A549 (cell line): Measurements from ENCODE around the gene DZANK1. TPM values are rescaled to one million over a fixed set of nuclear protein-coding genes. Genes with fewer than 3 reads are reported as not detected.

ENCODE experiments used
- ATAC-seq, 2 experiments: fragments of 200-7000 bp in 1 of 2; fragments of >200 bp in 1 of 2; cut with Nextera tagmentation in 1 of 2; cut with Tn5 transposase in 1 of 2; 3 replicates each; pipeline versions ENCODE4 v1.8.0 to v1.9.1; 2018 to 2020; ENCODE audit warnings: mild to moderate bottlenecking in 1 of 2, moderate library complexity in 1 of 2
- CTCF ChIA-PET: fragments of 300-600 bp; sonication (Branson Sonifier 250); formaldehyde crosslinking; extraction: SDS; loops from one replicate; lab custom pipeline; 2021; ENCODE audit warnings: antibody characterized with exemption, inconsistent platforms; lab: Yijun Ruan, JAX
- POLR2A ChIA-PET: fragments of 350-600 bp; formaldehyde crosslinking; extraction: SDS; loops from one replicate; lab custom pipeline; 2021; ENCODE audit warnings: antibody characterized with exemption, inconsistent platforms; lab: Yijun Ruan, JAX
- DNase-seq, 2 experiments: peaks; one replicate each; pipeline versions ENCODE4 v3.0.0 to v3.0.0-alpha.2; 2011 to 2016; ENCODE audit warnings: low read depth in 1 of 2, low spot score in 1 of 2
- FAIRE-seq: peaks from 2 replicates; lab custom pipeline; 2011; peaks lifted over from hg19 to GRCh38; lab: Jason Lieb, UNC
- H3K27ac ChIP-seq, 2 experiments: fragments of >200 bp; sonication (Bioruptor Twin); formaldehyde crosslinking; 3 replicates each; pipeline ENCODE4 v1.5.1; 2016 to 2017
- H3K4me1 ChIP-seq: fragments of >200 bp; sonication (Bioruptor Twin); formaldehyde crosslinking; 3 replicates; pipeline ENCODE4 v1.6.1; 2016
- H3K4me2 ChIP-seq: fragments of >200 bp; sonication (Bioruptor Twin); formaldehyde crosslinking; 3 replicates; pipeline ENCODE4 v1.6.1; 2016
- H3K4me3 ChIP-seq: fragments of >200 bp; sonication (Bioruptor Twin); formaldehyde crosslinking; 3 replicates; pipeline ENCODE4 v1.5.1; 2016
- H3K9me3 ChIP-seq: fragments of >200 bp; sonication (Bioruptor Twin); formaldehyde crosslinking; 3 replicates; pipeline ENCODE4 v1.6.1; 2016
- CBX8 ChIP-seq: fragments of 200-600 bp; sonication (generic); IDR thresholded peaks from 2 replicates; pipeline ENCODE4 v1.6.1; 2016
- CEBPB ChIP-seq, 2 experiments: fragments of >200 bp in 1 of 2; sonication (Bioruptor Twin) in 1 of 2; formaldehyde crosslinking in 1 of 2; IDR thresholded peaks; 2 replicates each; pipeline ENCODE4 v1.6.1; 2012 to 2016
- CHD2 ChIP-seq: fragments of 150-350 bp; IDR thresholded peaks from 2 replicates; pipeline ENCODE4 v1.6.1; 2014; ENCODE audit warnings: low read length; ENCODE audit not compliant: partially characterized antibody
- CTCF ChIP-seq: fragments of >200 bp; sonication (Bioruptor Twin); formaldehyde crosslinking; IDR thresholded peaks from 3 replicates; pipeline ENCODE4 v1.5.1; 2016
- E2F6 ChIP-seq: IDR thresholded peaks from 2 replicates; pipeline ENCODE4 v1.6.1; 2012; ENCODE audit warnings: low read depth, borderline replicate concordance
- EHMT2 ChIP-seq: fragments of 200-600 bp; sonication (generic); IDR thresholded peaks from 2 replicates; pipeline ENCODE4 v1.6.1; 2016; ENCODE audit warnings: antibody characterized with exemption, low read depth, mild to moderate bottlenecking, moderate library complexity
- ELK1 ChIP-seq: fragments of 150-350 bp; IDR thresholded peaks from 2 replicates; pipeline ENCODE4 v1.6.1; 2014; ENCODE audit warnings: low read depth, mild to moderate bottlenecking, low read length
- EP300 ChIP-seq, 2 experiments: fragments of >200 bp; sonication (Bioruptor Twin); formaldehyde crosslinking; IDR thresholded peaks; 2 replicates in 1 of 2; 3 replicates in 1 of 2; pipeline ENCODE4 v1.6.1; 2016 to 2017
- FOSL2 ChIP-seq, 2 experiments: fragments of 450-650 bp in 1 of 2; fragments of >200 bp in 1 of 2; sonication (Bioruptor Twin) in 1 of 2; formaldehyde crosslinking; IDR thresholded peaks; 2 replicates each; pipeline versions ENCODE4 v1.5.0 to v1.6.1; 2016 to 2020; ENCODE audit warnings: mild to moderate bottlenecking in 1 of 2, moderate library complexity in 1 of 2
- FOXS1 ChIP-seq: fragments of 250-450 bp; sonication (Bioruptor Pico); IDR thresholded peaks from 2 replicates; pipeline ENCODE4 v1.5.0; 2020; ENCODE audit warnings: mild to moderate bottlenecking, moderate library complexity
- GATA3 ChIP-seq: IDR thresholded peaks from 2 replicates; pipeline ENCODE4 v1.6.1; 2012; ENCODE audit warnings: borderline replicate concordance
- HDAC2 ChIP-seq: fragments of 200-600 bp; sonication (generic); IDR thresholded peaks from 2 replicates; pipeline ENCODE4 v1.6.1; 2016
- HEYL ChIP-seq: fragments of 250-450 bp; sonication (Bioruptor Pico); IDR thresholded peaks from 2 replicates; pipeline ENCODE4 v1.8.0; 2021; ENCODE audit warnings: mild to moderate bottlenecking, moderate library complexity
- HOXB13 ChIP-seq: fragments of 250-450 bp; sonication (Bioruptor Pico); IDR thresholded peaks from 2 replicates; pipeline ENCODE4 v1.5.0; 2020; ENCODE audit warnings: low read depth, mild to moderate bottlenecking, moderate library complexity
- JUN ChIP-seq, 2 experiments: fragments of >200 bp; sonication (Bioruptor Twin); formaldehyde crosslinking; IDR thresholded peaks; 2 replicates in 1 of 2; 3 replicates in 1 of 2; pipeline ENCODE4 v1.6.1; 2016 to 2017
- KDM5A ChIP-seq: fragments of 200-600 bp; sonication (generic); IDR thresholded peaks from 2 replicates; pipeline ENCODE4 v1.6.1; 2016; ENCODE audit warnings: antibody characterized with exemption, mild to moderate bottlenecking
- MAFK ChIP-seq: fragments of 450-650 bp; IDR thresholded peaks from 2 replicates; pipeline ENCODE4 v1.6.1; 2014; ENCODE audit not compliant: partially characterized antibody
- MAZ ChIP-seq: fragments of 150-350 bp; IDR thresholded peaks from 2 replicates; pipeline ENCODE4 v1.6.1; 2014; ENCODE audit warnings: antibody characterized with exemption, low read depth, low read length, borderline replicate concordance
- NPAS2 ChIP-seq: fragments of 250-450 bp; sonication (Bioruptor Pico); IDR thresholded peaks from 2 replicates; pipeline ENCODE4 v1.8.0; 2022; ENCODE audit warnings: mild to moderate bottlenecking, moderate library complexity, borderline replicate concordance
- PHF8 ChIP-seq: fragments of 200-600 bp; sonication (generic); IDR thresholded peaks from 2 replicates; pipeline ENCODE4 v1.6.1; 2016; ENCODE audit warnings: low read depth, mild to moderate bottlenecking, antibody characterized with exemption, moderate library complexity, borderline replicate concordance
- POLR2A ChIP-seq: IDR thresholded peaks from 2 replicates; pipeline ENCODE4 v1.6.1; 2012; ENCODE audit warnings: mild to moderate bottlenecking, low read length
- RAD21 ChIP-seq, 2 experiments: fragments of >200 bp in 1 of 2; sonication (Bioruptor Twin) in 1 of 2; formaldehyde crosslinking in 1 of 2; IDR thresholded peaks in 1 of 2; conservative IDR thresholded peaks in 1 of 2; 2 replicates in 1 of 2; 3 replicates in 1 of 2; pipeline ENCODE4 v1.6.1; 2012 to 2018; ENCODE audit warnings: inconsistent platforms in 1 of 2
- RFX5 ChIP-seq: fragments of 450-650 bp; IDR thresholded peaks from 2 replicates; pipeline ENCODE4 v1.7.1; 2014; ENCODE audit warnings: antibody characterized with exemption, mild to moderate bottlenecking, moderate library complexity
- SMC3 ChIP-seq: fragments of >200 bp; sonication (Bioruptor Twin); formaldehyde crosslinking; IDR thresholded peaks from 3 replicates; pipeline ENCODE4 v1.6.1; 2018; ENCODE audit warnings: inconsistent platforms
- ZC3H11A ChIP-seq: fragments of 450-650 bp; IDR thresholded peaks from 2 replicates; pipeline ENCODE4 v1.6.1; 2014; ENCODE audit warnings: antibody characterized with exemption, mild to moderate bottlenecking
- ZNF302 ChIP-seq: fragments of 250-450 bp; sonication (Bioruptor Pico); IDR thresholded peaks from 2 replicates; pipeline ENCODE4 v1.9.0; 2021; ENCODE audit warnings: inconsistent platforms, mild to moderate bottlenecking, moderate library complexity
- ZSCAN20 ChIP-seq: fragments of 250-450 bp; sonication (Bioruptor Pico); IDR thresholded peaks from 2 replicates; pipeline ENCODE4 v1.8.0; 2022; ENCODE audit warnings: mild to moderate bottlenecking, moderate library complexity
- WGBS: methylation state at CpG from one replicate; pipeline ENCODE4 v1.1.6; 2017; ENCODE audit errors: missing lambda C conversion rate; 5-methylcytosine and 5-hydroxymethylcytosine counted together
- polyA plus RNA-seq, 4 experiments: library from polyadenylated mRNA; depleted of rRNA in 3 of 4; stranded (reverse); fragments of >200 nt; fragmentation: RNase III in 1 of 4; extraction: RNeasy Plus Mini Kit Qiagen cat#74134 plus additional on column Dnase treatment in 1 of 4; gene quantifications; 2 replicates in 3 of 4; 3 replicates in 1 of 4; pipeline ENCODE4 v1.2.3, GENCODE V29; 2011 to 2017

The DZANK1 gene
- polyA plus RNA-seq, 2 of the 4 experiments (the other 2 are of a cell fraction) = 3.5 to 5.1 TPM

GRCh38 chr20:18440403-18440802 lies 26.4 kb downstream of the DZANK1 start:
- Histone ChIP-seq H3K9me3 (no peaks in the 10 kb centered on the region), H3K4me2 (no peak overlapping the region), H3K4me3 (no peak overlapping the region), H3K4me1 (no peaks in the 10 kb centered on the region), H3K27ac (no peak overlapping the region)
- TF ChIP-seq FOSL2 (IDR thresholded peaks at IDR 0.05) (no peak), FOSL2 (CRISPR knock-in tag; IDR thresholded peaks at IDR 0.05) (no peak), HDAC2 (no peak), ZC3H11A (no peak), GATA3 (no peak), JUN (IDR thresholded peaks at IDR 0.05) (no peak), ELK1 (no peak), RAD21 (conservative IDR thresholded peaks at IDR 0.05 in 1 of 2, IDR thresholded peaks at IDR 0.05 in 1 of 2) (no peak), MAZ (no peak), FOXS1 (no peak), EHMT2 (no peak), CEBPB (IDR thresholded peaks at IDR 0.05) (no peak)
- DNase-seq (no peak), FAIRE-seq (no peak), ATAC-seq (no peak)
- 0% methylated on average over 1 of the region's 1 CpG for WGBS
- ChIA-PET CTCF (no interaction called here), POLR2A (no interaction called here)

GRCh38 chr20:18436847-18437246 lies 30.0 kb downstream of the DZANK1 start:
- H3K9me3 ChIP-seq = no peaks in the 10 kb centered on the region
- no peak for TF ChIP-seq HEYL (CRISPR knock-in tag)
- no peak for TF ChIP-seq ZSCAN20
- TF ChIP-seq MAZ = no peak
- no peak for TF ChIP-seq NPAS2
- no peak for TF ChIP-seq HOXB13 (CRISPR knock-in tag)
- TF ChIP-seq ZNF302 (CRISPR knock-in tag) = no peak
- TF ChIP-seq EP300 (IDR thresholded peaks at IDR 0.05) = no peak
- no peak for TF ChIP-seq CTCF
- no peak for TF ChIP-seq RFX5
- no peak for TF ChIP-seq SMC3
- TF ChIP-seq CBX8 = no peak
- TF ChIP-seq PHF8 = no peak
- TF ChIP-seq POLR2A = no peak
- no peak for TF ChIP-seq CHD2
- no peak for TF ChIP-seq E2F6
- TF ChIP-seq KDM5A = no peak
- TF ChIP-seq MAFK = no peak
- WGBS = 88% methylated on average over 2 of the region's 2 CpGs
- no peak overlapping the region for H3K4me3 ChIP-seq
- ChIA-PET CTCF (no interaction called here), POLR2A (no interaction called here)
- DNase-seq (no peak), FAIRE-seq (no peak), ATAC-seq (no peak)
- no peaks in the 10 kb centered on the region for H3K4me1 ChIP-seq
- no peak overlapping the region for H3K27ac ChIP-seq
- no peak overlapping the region for H3K4me2 ChIP-seq
